Measurements from ENCODE around the gene PLEKHG3.
"Not testable (repeated sequence)": the region's sequence is repeated elsewhere in the genome, so short reads cannot be mapped to it uniquely, and the experiment has no call there.

Gene PLEKHG3

GRCh38 chr14:64704143-64704742, at the start of gene PLEKHG3:
PLEKHG3 (plus strand) TSS chr14:64704424; CDS start chr14:64727632, 23,208 bp downstream.
- DNase-seq = peak; percentile 20 to 24

- DNase-seq = no peak
Measured at GRCh38 chr14:64654901-64655300, 49.3 kb upstream of the PLEKHG3 start.

- DNase-seq = no peak
Measured at GRCh38 chr14:64656986-64657385, 47.2 kb upstream of the PLEKHG3 start.

GRCh38 chr14:64658201-64658600, 46.0 kb upstream of the PLEKHG3 start:
- no peak for DNase-seq

GRCh38 chr14:64658700-64659264, 45.4 kb upstream of the PLEKHG3 start:
- not testable (repeated sequence) for DNase-seq

- no peak for DNase-seq
Measured at GRCh38 chr14:64659366-64659765, 44.9 kb upstream of the PLEKHG3 start.

- DNase-seq = no peak
Measured at GRCh38 chr14:64663174-64663573, 41.0 kb upstream of the PLEKHG3 start.

GRCh38 chr14:64671591-64671990, 32.6 kb upstream of the PLEKHG3 start:
- no peak for DNase-seq

- no peak for DNase-seq
Measured at GRCh38 chr14:64673316-64673715, 30.9 kb upstream of the PLEKHG3 start.

GRCh38 chr14:64673748-64674147, 30.5 kb upstream of the PLEKHG3 start:
- DNase-seq = no peak

- DNase-seq = no peak
Measured at GRCh38 chr14:64674829-64675228, 29.4 kb upstream of the PLEKHG3 start.

- no peak for DNase-seq
Measured at GRCh38 chr14:64675312-64675711, 28.9 kb upstream of the PLEKHG3 start.

- no peak for DNase-seq
Measured at GRCh38 chr14:64676410-64677008, 27.7 kb upstream of the PLEKHG3 start.

GRCh38 chr14:64680013-64680713, 24.1 kb upstream of the PLEKHG3 start:
- DNase-seq = no peak

- DNase-seq = no peak
Measured at GRCh38 chr14:64680714-64681065, 23.5 kb upstream of the PLEKHG3 start.

- no peak for DNase-seq
Measured at GRCh38 chr14:64681796-64682710, 22.2 kb upstream of the PLEKHG3 start.

GRCh38 chr14:64682843-64683242, 21.4 kb upstream of the PLEKHG3 start:
- DNase-seq = no peak

- no peak for DNase-seq
Measured at GRCh38 chr14:64683264-64683663, 21.0 kb upstream of the PLEKHG3 start.

- no peak for DNase-seq
Measured at GRCh38 chr14:64684091-64684490, 20.1 kb upstream of the PLEKHG3 start.

GRCh38 chr14:64685371-64686281, 18.6 kb upstream of the PLEKHG3 start:
- no peak for DNase-seq

GRCh38 chr14:64686282-64686615, 18.0 kb upstream of the PLEKHG3 start:
- DNase-seq = no peak

GRCh38 chr14:64688031-64688430, 16.2 kb upstream of the PLEKHG3 start:
- DNase-seq = no peak

All from activated CD4-positive, alpha-beta T cell treated with anti-CD3 and anti-CD28 coated beads for 4 hours (primary cell).